Esophagus muscularis mucosa (tissue), 4 donors: ENCODE results near the gene DLG1. TPM values are rescaled to one million over a fixed set of nuclear protein-coding genes. Genes with fewer than 3 reads are reported as not detected.

Experiments
- DNase-seq: peaks from one replicate; pipeline ENCODE4 v3.0.0-alpha.2; 2017; ENCODE audit errors: extremely low spot score
- H3K27ac ChIP-seq, 4 donors: fragments of 200-600 bp; sonication (generic); replicated peaks in 1 of 4; 1 replicate in 3 of 4; 2 replicates in 1 of 4; pipeline ENCODE4 v1.5.1; 2016 to 2019; ENCODE audit warnings: mild to moderate bottlenecking in 1 of 4
- H3K27me3 ChIP-seq, 4 donors: fragments of 200-600 bp; sonication (generic); one replicate each; pipeline versions ENCODE4 v1.5.1 to v1.6.0; 2016 to 2019
- H3K36me3 ChIP-seq, 4 donors: fragments of 200-600 bp; sonication (generic); one replicate each; pipeline ENCODE4 v1.5.1; 2016 to 2019
- H3K4me1 ChIP-seq, 4 donors: fragments of 200-600 bp; sonication (generic); one replicate each; pipeline ENCODE4 v1.5.1; 2016 to 2019
- H3K4me3 ChIP-seq, 4 donors: fragments of 200-600 bp; sonication (generic); 1 replicate in 2 of 4; 2 replicates in 2 of 4; pipeline ENCODE4 v1.5.1; 2016 to 2019; ENCODE audit warnings: mild to moderate bottlenecking in 4 of 4, moderate library complexity in 1 of 4
- H3K9me3 ChIP-seq, 4 donors: fragments of 200-600 bp; sonication (generic); 1 replicate in 3 of 4; 2 replicates in 1 of 4; pipeline ENCODE4 v1.5.1; 2016 to 2019
- CTCF ChIP-seq, 3 experiments: fragments of 200-600 bp in 2 of 3; fragments of 450-650 bp in 1 of 3; sonication (generic) in 2 of 3; IDR thresholded peaks; one replicate each; pipeline ENCODE4 v1.5.1; 2017 to 2019; ENCODE audit warnings: antibody characterized with exemption in 3 of 3, mild to moderate bottlenecking in 2 of 3, moderate library complexity in 1 of 3
- EP300 ChIP-seq: sonication (generic); formaldehyde crosslinking; IDR thresholded peaks from one replicate; pipeline ENCODE4 v1.6.1; 2017; ENCODE audit warnings: antibody characterized with exemption
- POLR2A ChIP-seq: fragments of 450-650 bp; IDR thresholded peaks from one replicate; pipeline ENCODE4 v1.6.1; 2017; ENCODE audit warnings: antibody characterized with exemption, moderate library complexity, mild to moderate bottlenecking, low read depth
- POLR2AphosphoS5 ChIP-seq, 2 donors: sonication (generic); formaldehyde crosslinking; IDR thresholded peaks; one replicate each; pipeline ENCODE4 v1.6.1; 2017; ENCODE audit warnings: antibody characterized with exemption in 2 of 2
- WGBS: methylation state at CpG from one replicate; pipeline ENCODE4 v1.1.5; 2018; 5-methylcytosine and 5-hydroxymethylcytosine counted together
- intact Hi-C: fragments of 100-400 bp; cut with DNase I; formaldehyde crosslinking; loops from one replicate; pipeline ENCODE4 v1.15.1; 2023
- total RNA-seq, 4 donors: library from RNA; depleted of rRNA; stranded (reverse); fragments of >200 nt; gene quantifications; one replicate each; pipeline versions ENCODE4 v1.1.0 to v1.2.1, GENCODE V29; 2016

DLG1 gene
- total RNA-seq, 4 donors from 2014 or later = 56.8 to 73.1 (median 69.1) TPM

- TF ChIP-seq EP300 = no peak
- TF ChIP-seq POLR2AphosphoS5 (IDR thresholded peaks at IDR 0.05) = no peak
- TF ChIP-seq POLR2A = no peak
- no peak for TF ChIP-seq CTCF (IDR thresholded peaks at IDR 0.05)
These were observed 58.6 kb downstream of the DLG1 start for GRCh38 chr3:197239857-197240256.

GRCh38 chr3:197238842-197239241 is 59.6 kb downstream of the DLG1 start:
- no peak overlapping the region for H3K4me3 ChIP-seq
- H3K36me3 ChIP-seq = peaks cover 0 to 8% (median 2%) of the 10 kb centered on the region in 4 donors
- 83% methylated on average over 1 of the region's 1 CpG for WGBS
- no peaks in the 10 kb centered on the region for H3K4me1 ChIP-seq
- peaks cover 6 to 25% (median 12%) of the 10 kb centered on the region in 4 donors for H3K9me3 ChIP-seq
- intact Hi-C loops = no loop called here
- H3K27me3 ChIP-seq = no peaks in the 10 kb centered on the region
- H3K27ac ChIP-seq = no peak overlapping the region
- no peak for TF ChIP-seq EP300
- no peak for TF ChIP-seq CTCF (IDR thresholded peaks at IDR 0.05)
- TF ChIP-seq POLR2AphosphoS5 (IDR thresholded peaks at IDR 0.05) = no peak
- no peak for TF ChIP-seq POLR2A
- no peak for DNase-seq

More at GRCh38 chr3:197239857-197240256, 58.6 kb downstream of the DLG1 start:
- Histone ChIP-seq H3K27me3 (no peaks in the 10 kb centered on the region), H3K9me3 (peaks cover 6 to 30% (median 12%) of the 10 kb centered on the region in 4 donors), H3K36me3 (peaks cover 0 to 15% (median 9%) of the 10 kb centered on the region in 4 donors), H3K4me1 (no peaks in the 10 kb centered on the region), H3K4me3 (no peak overlapping the region), H3K27ac (no peak overlapping the region)
- DNase-seq = no peak
- WGBS = 85% methylated on average over 1 of the region's 1 CpG
- intact Hi-C loops = no loop called here

GRCh38 chr3:197237897-197238296 is 60.5 kb downstream of the DLG1 start:
- peaks cover 4 to 20% (median 5%) of the 10 kb centered on the region in 4 donors for H3K9me3 ChIP-seq
- H3K4me1 ChIP-seq = no peaks in the 10 kb centered on the region
- no peak overlapping the region for H3K4me3 ChIP-seq
- TF ChIP-seq CTCF (IDR thresholded peaks at IDR 0.05) (no peak), POLR2AphosphoS5 (IDR thresholded peaks at IDR 0.05) (no peak), EP300 (no peak), POLR2A (no peak)
- intact Hi-C loops = no loop called here
- H3K27ac ChIP-seq = no peak overlapping the region
- no peak for DNase-seq
- H3K27me3 ChIP-seq = no peaks in the 10 kb centered on the region
- WGBS = 97% methylated on average over 4 of the region's 4 CpGs
- H3K36me3 ChIP-seq = peaks cover 0 to 6% (median 2%) of the 10 kb centered on the region in 4 donors

GRCh38 chr3:197236362-197236761 is 62.0 kb downstream of the DLG1 start:
- 98% methylated on average over 4 of the region's 4 CpGs for WGBS
- no peak for DNase-seq
- H3K9me3 ChIP-seq = peaks cover 0 to 7% (median under 1%) of the 10 kb centered on the region in 4 donors
- intact Hi-C loops = no loop called here
- peaks cover 0 to 6% (median 2%) of the 10 kb centered on the region in 4 donors for H3K36me3 ChIP-seq
- TF ChIP-seq EP300 (no peak), POLR2AphosphoS5 (IDR thresholded peaks at IDR 0.05) (no peak), CTCF (IDR thresholded peaks at IDR 0.05) (no peak), POLR2A (no peak)
- no peak overlapping the region for H3K27ac ChIP-seq
- H3K4me1 ChIP-seq = no peaks in the 10 kb centered on the region
- H3K4me3 ChIP-seq = no peak overlapping the region
- no peaks in the 10 kb centered on the region for H3K27me3 ChIP-seq
